HEK293 (cell line): ENCODE results near the gene ZDHHC14.

ENCODE experiments used
- HOXC10 ChIP-seq: sonication (generic); formaldehyde crosslinking; IDR thresholded peaks from 2 replicates; pipeline ENCODE4 v1.8.1; 2023; ENCODE audit warnings: mild to moderate bottlenecking, missing genetic modification reagents
- YY2 ChIP-seq: fragments of 450-650 bp; formaldehyde crosslinking; IDR thresholded peaks from 2 replicates; pipeline ENCODE4 v1.5.1; 2016; ENCODE audit warnings: missing biosample characterization, missing genetic modification characterization
- ZBTB1 ChIP-seq: fragments of 450-650 bp; formaldehyde crosslinking; IDR thresholded peaks from 2 replicates; pipeline ENCODE4 v1.5.1; 2016; ENCODE audit warnings: missing biosample characterization, missing genetic modification characterization
- ZNF274 ChIP-seq, 2 experiments: fragments of 200-500 bp in 1 of 2; fragments of 450-650 bp in 1 of 2; sonication (Bioruptor generic) in 1 of 2; formaldehyde crosslinking in 1 of 2; IDR thresholded peaks; 2 replicates each; pipeline versions ENCODE4 v1.5.1 to v1.6.1; 2014 to 2016; ENCODE audit warnings: borderline replicate concordance in 1 of 2, inconsistent platforms in 1 of 2, low read length in 1 of 2, missing biosample characterization in 1 of 2, missing genetic modification characterization in 1 of 2
- ZNF473 ChIP-seq: fragments of 450-650 bp; formaldehyde crosslinking; IDR thresholded peaks from 2 replicates; pipeline ENCODE4 v1.5.1; 2017; ENCODE audit warnings: missing biosample characterization, missing genetic modification characterization
- ZNF549 ChIP-seq: fragments of 450-650 bp; IDR thresholded peaks from 2 replicates; pipeline ENCODE4 v1.5.1; 2018; ENCODE audit warnings: missing biosample characterization, missing genetic modification characterization, mild to moderate bottlenecking, inconsistent platforms, moderate library complexity
- ZNF571 ChIP-seq: fragments of 450-650 bp; formaldehyde crosslinking; IDR thresholded peaks from 2 replicates; pipeline ENCODE4 v1.5.0; 2017; ENCODE audit warnings: missing biosample characterization, missing genetic modification characterization
- ZNF585B ChIP-seq: fragments of 450-650 bp; formaldehyde crosslinking; IDR thresholded peaks from 2 replicates; pipeline ENCODE4 v1.5.1; 2016; ENCODE audit warnings: missing biosample characterization, missing genetic modification characterization
- TF ChIP-seq, protein P1 (sequence below): fragments of 450-650 bp; formaldehyde crosslinking; IDR thresholded peaks from 2 replicates; pipeline ENCODE4 v1.5.1; 2016; ENCODE audit warnings: missing biosample characterization, missing genetic modification characterization

DNA sequence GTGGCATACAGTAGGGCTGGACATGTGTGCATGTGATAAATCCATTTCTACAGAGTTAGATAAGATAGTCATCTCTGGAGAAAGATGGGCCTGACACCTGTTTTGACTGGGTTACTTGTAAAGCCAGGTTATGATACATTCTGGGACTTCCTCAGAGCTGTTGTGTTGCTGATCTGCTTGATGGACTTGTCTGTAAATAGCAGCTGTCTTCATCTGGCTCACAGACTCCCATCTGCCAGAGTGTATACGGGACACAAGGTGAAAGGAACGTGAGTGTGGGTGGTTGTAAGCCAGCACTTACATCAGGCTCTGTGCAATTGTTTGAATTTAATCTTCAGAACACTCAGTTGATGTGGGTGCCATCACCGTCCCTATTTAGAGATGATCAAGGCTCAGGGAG, 49.8 kb downstream of the ZDHHC14 start:
- TF ChIP-seq, protein P1, sequence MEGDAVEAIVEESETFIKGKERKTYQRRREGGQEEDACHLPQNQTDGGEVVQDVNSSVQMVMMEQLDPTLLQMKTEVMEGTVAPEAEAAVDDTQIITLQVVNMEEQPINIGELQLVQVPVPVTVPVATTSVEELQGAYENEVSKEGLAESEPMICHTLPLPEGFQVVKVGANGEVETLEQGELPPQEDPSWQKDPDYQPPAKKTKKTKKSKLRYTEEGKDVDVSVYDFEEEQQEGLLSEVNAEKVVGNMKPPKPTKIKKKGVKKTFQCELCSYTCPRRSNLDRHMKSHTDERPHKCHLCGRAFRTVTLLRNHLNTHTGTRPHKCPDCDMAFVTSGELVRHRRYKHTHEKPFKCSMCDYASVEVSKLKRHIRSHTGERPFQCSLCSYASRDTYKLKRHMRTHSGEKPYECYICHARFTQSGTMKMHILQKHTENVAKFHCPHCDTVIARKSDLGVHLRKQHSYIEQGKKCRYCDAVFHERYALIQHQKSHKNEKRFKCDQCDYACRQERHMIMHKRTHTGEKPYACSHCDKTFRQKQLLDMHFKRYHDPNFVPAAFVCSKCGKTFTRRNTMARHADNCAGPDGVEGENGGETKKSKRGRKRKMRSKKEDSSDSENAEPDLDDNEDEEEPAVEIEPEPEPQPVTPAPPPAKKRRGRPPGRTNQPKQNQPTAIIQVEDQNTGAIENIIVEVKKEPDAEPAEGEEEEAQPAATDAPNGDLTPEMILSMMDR (tag by site-specific recombination): no peak
- TF ChIP-seq HOXC10 (no peak), YY2 (tag by site-specific recombination) (no peak), ZNF585B (no peak), ZBTB1 (tag by site-specific recombination) (no peak), ZNF549 (tag by site-specific recombination) (no peak), ZNF571 (tag by site-specific recombination) (no peak), ZNF473 (tag by site-specific recombination) (no peak), ZNF274 (IDR thresholded peaks at IDR 0.05; ENCODE audit: low read length) (no peak), ZNF274 (tag by site-specific recombination; IDR thresholded peaks at IDR 0.05; ENCODE audit: borderline replicate concordance) (no peak)
